ENCODE measurements around the gene KRT79.
"Not testable (repeated sequence)": the region's sequence is repeated elsewhere in the genome, so short reads cannot be mapped to it uniquely, and the experiment has no call there.

KRT79 gene

DNA sequence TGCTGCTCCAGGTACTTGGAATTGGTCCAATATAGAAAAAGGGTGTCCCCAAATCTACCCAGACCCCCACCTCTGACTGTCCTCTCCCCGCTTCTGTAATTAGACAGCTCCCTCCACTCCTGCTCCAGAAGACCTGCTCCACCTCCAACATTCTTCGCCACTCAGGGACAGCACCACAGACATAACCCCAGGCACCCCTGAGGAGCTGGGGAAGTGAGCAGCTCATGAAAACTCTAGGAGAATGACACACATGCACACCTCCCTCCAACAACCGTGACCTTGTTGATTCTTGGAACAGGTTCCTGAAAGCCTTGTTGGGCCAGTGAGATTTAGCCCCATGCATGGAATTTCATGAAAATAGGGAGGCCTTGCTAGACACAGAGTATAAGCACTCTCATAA is 28.4 kb downstream of the KRT79 start:
- H3K4me3 Mint-ChIP-seq = no peak overlapping the region
- peaks cover 6% of the 10 kb centered on the region for H3K27me3 Mint-ChIP-seq
- H3K4me1 Mint-ChIP-seq (ENCODE audit: low read depth) = no peaks in the 10 kb centered on the region
- no peaks in the 10 kb centered on the region for H3K36me3 Mint-ChIP-seq (ENCODE audit: low read depth)
- H3K9me3 Mint-ChIP-seq = no peaks in the 10 kb centered on the region
- no peak overlapping the region for H3K27ac Mint-ChIP-seq
- intact Hi-C loops (cut with micrococcal nuclease) = no loop called here

DNA sequence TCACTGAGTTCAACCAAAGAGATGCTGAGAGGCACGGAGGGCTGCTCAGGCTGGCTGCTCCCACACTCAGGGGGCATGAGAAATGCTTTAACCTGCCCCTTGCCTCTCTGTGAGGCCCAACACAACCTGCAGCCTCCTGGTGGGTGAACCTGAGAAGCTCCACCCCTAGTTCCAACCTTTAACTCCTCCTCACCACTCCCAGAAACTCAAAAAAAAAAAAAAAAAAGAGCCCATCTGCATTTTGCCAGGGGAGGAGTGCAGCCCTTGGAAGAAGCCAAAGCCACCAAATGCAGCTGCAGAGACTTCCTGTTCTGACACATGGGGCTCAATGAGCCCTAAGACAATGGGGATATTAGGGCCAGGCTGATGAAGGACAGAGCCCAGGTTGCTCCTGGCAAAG is 29.1 kb downstream of the KRT79 start:
- no peaks in the 10 kb centered on the region for H3K36me3 Mint-ChIP-seq (ENCODE audit: low read depth)
- peaks cover 4% of the 10 kb centered on the region for H3K27me3 Mint-ChIP-seq
- no peak overlapping the region for H3K27ac Mint-ChIP-seq
- intact Hi-C loops (cut with micrococcal nuclease) = no loop called here
- H3K9me3 Mint-ChIP-seq = no peaks in the 10 kb centered on the region
- no peak overlapping the region for H3K4me3 Mint-ChIP-seq
- H3K4me1 Mint-ChIP-seq (ENCODE audit: low read depth) = no peaks in the 10 kb centered on the region

DNA sequence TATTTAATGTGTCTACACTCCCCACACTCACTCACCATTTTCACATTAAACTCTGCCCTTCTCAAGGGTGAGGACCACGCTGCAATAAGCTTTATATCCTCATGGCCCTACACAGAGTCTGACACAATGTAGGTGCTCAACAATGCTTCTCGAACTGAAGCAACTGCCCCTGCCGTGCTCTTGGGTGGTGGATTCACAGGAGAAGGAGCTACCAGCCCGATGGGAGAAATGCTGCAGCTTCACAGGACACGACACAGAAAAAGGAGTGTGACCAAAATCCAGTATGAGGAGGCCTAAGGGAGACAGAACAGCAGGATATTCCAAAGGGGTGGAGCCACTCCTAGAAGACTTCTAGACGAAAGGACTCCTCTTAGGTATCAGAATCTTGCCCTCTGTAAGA is 31.7 kb downstream of the KRT79 start:
- Mint-ChIP-seq H3K27me3 (no peaks in the 10 kb centered on the region), H3K27ac (no peak overlapping the region), H3K4me3 (no peak overlapping the region), H3K9me3 (no peaks in the 10 kb centered on the region), H3K36me3 (ENCODE audit: low read depth) (no peaks in the 10 kb centered on the region), H3K4me1 (ENCODE audit: low read depth) (no peaks in the 10 kb centered on the region)
- intact Hi-C loops (cut with micrococcal nuclease) = no loop called here

DNA sequence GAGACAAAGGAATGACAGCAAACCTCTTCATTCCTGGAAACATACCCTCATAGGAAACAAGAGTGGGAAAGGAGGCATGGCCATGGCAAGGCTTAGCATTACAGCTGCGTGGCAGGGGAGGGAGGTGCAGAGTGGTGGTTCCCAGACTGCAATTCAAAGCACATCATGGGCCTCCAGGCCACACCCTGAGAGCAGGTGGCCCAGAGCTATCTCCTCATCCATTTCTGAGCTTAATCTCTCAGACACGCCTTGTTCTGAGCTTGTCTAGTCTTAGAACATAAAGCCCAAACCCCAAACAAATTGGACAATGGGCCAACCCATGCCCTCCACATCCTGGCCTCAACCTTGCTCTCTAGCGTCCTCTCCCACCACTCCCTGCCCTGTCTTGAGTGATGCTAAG is 32.3 kb downstream of the KRT79 start:
- H3K27me3 Mint-ChIP-seq = no peaks in the 10 kb centered on the region
- intact Hi-C loops (cut with micrococcal nuclease) = no loop called here
- H3K9me3 Mint-ChIP-seq = no peaks in the 10 kb centered on the region
- no peak overlapping the region for H3K4me3 Mint-ChIP-seq
- H3K4me1 Mint-ChIP-seq (ENCODE audit: low read depth) = no peaks in the 10 kb centered on the region
- H3K27ac Mint-ChIP-seq = no peak overlapping the region
- no peaks in the 10 kb centered on the region for H3K36me3 Mint-ChIP-seq (ENCODE audit: low read depth)

DNA sequence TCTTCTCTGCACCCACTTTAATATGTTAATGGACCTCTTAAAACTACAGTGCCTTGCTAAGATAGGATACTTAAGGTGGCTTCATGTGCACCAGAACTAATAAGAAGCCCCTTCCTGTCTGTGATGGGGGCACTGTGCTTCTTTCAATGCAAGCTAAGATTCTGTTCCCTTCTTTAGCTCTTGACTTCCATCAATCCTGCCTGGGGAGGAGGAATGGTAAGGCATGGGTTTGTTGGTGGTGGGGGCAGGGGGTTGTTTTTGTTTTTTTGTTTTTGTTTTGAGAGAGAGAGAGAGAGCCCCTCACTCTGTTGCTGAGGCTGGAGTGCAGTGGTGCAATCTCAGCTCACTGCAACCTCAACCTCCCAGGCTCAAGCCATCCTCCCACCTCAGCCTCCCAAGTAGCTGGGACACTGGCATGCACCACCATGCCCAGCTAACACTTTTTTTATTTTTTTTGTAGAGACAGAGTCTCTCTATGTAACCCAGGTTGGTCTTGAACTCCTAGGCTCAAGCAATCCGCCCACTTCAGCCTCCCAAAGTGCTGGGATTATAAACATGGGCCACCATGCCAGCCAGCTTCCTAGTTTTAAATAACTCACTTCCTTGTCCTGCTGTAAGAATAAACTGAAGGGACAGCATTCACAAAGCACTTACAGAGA is 33.7 kb downstream of the KRT79 start:
- no peak overlapping the region for H3K4me3 Mint-ChIP-seq
- intact Hi-C loops (cut with micrococcal nuclease) = no loop called here
- no peaks in the 10 kb centered on the region for H3K9me3 Mint-ChIP-seq
- no peaks in the 10 kb centered on the region for H3K36me3 Mint-ChIP-seq (ENCODE audit: low read depth)
- no peak overlapping the region for H3K27ac Mint-ChIP-seq
- H3K4me1 Mint-ChIP-seq (ENCODE audit: low read depth) = no peaks in the 10 kb centered on the region
- no peaks in the 10 kb centered on the region for H3K27me3 Mint-ChIP-seq

DNA sequence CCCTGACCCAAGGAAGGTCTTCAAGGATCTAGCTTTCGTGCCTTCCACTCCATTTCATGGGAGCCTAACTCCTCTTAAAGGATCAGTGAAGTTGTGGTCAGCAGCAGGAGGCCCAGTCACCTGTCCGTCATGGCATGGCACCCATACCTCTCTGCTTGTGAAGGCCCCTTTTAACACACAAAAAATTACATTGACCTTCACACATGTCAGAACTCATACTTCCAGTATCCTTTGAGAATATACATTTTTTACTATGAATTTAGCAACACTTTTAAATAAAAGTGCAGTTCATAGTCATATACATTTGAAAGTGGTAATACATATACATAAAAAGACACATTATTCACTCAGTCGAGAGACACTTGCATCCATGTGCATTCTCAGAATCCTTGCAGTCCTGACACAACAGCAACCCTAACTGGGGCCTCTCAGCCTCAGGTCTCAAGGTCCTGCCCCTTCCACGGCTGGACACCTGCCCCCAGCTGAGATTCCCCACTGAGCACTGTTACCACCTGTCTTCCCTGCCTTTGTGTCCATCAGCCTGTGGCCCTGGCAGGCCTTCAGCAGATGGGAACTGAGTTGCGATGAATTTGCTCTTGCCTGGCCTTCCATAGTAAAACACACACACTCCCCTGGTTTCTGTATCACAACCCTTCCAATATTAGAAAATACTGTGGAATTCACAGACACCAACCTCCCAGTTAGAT is 34.5 kb downstream of the KRT79 start:
- Mint-ChIP-seq H3K36me3 (ENCODE audit: low read depth) (no peaks in the 10 kb centered on the region), H3K27ac (no peak overlapping the region), H3K4me1 (ENCODE audit: low read depth) (no peaks in the 10 kb centered on the region), H3K4me3 (no peak overlapping the region), H3K9me3 (no peaks in the 10 kb centered on the region), H3K27me3 (no peaks in the 10 kb centered on the region)
- intact Hi-C loops (cut with micrococcal nuclease) = no loop called here

DNA sequence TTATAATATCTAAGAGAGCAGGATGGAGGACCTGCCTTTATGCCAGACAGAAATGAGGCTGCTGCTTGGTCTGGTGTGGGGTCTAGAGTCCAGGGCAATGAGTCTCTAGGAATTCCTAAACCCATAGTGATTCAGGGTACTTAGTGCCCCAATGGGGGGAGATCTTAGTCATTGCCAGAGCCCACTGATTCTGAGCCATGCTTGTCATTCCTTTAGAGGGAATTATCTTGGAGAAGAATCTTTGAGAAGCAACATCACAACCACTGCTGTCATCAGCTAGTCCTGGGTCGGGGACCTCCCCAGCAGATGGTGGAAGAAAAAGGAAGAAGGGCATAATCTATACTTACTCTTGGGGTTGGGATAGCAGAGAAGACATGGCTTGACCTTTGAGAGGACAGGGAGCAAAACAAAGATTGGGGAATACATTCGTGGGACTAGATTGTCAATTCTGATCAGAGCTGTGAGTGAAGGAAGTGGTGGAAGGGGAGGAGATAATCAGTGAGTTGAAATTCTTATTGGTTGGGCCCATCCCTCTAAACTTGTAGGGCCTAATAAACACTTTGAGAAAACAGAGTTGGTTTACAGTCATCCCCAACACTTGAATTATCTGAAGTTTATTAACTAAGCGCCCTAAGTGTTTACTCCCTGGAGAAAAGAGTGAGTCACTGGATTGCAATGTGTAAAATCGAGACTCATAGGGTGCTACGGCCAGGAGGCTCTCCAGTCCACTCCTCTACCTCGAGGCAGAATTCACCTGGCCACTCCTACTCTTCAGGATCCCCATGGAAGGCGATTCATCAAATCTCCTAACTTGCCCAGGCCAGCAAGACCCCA is 35.2 kb downstream of the KRT79 start:
- no peaks in the 10 kb centered on the region for H3K36me3 Mint-ChIP-seq (ENCODE audit: low read depth)
- H3K9me3 Mint-ChIP-seq = no peaks in the 10 kb centered on the region
- H3K4me3 Mint-ChIP-seq = no peak overlapping the region
- H3K27me3 Mint-ChIP-seq = no peaks in the 10 kb centered on the region
- intact Hi-C loops (cut with micrococcal nuclease) = no loop called here
- H3K27ac Mint-ChIP-seq = no peak overlapping the region
- no peaks in the 10 kb centered on the region for H3K4me1 Mint-ChIP-seq (ENCODE audit: low read depth)

DNA sequence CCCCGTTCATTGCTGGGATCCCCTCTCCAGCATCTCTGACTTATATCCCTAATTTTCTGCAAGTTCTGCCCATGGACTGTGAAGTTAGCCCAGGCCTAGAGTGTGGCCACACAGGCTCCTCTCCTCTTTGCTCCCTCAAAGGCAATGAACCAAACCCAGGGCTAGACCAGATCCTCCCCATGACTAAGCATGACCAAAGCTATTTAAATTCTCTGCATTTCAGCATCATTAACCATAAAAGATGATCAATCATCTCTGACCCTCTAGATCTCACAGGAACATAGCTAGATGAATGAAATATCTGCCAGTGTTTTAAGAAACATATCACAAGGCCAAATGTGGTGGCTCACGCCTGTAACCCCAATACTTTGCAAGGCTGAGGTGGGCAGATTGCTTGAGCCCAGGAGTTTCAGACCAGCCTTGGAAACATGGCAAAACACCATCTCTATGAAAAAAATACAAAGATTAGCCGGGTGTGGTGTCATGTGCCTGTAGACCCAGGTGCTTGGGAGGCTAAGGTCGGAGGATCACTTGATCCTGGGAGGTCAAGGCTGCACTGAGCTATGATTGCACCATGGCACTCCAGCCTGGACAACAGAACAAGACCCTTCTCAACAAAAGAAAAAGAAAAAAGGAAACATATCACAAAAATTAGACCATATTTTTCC is 36.0 kb downstream of the KRT79 start:
- H3K27ac Mint-ChIP-seq = no peak overlapping the region

DNA sequence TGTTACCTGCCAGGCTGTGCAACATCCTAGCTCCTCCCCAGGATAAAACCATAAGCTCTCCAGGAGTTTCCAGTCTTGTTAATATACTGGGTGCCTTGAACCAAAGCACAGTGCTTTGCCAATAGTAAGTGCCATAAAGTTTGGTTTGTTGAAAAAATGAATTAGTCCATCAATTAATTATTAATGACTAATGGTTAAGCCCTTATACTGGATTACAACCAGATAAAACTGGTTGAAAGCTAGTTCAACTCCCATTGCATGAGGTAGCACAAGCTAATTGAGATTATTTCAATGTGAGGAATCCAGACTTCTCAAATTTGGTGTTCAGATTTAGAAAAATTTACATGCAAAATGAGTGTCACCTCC is 36.6 kb downstream of the KRT79 start:
- no peaks in the 10 kb centered on the region for H3K36me3 Mint-ChIP-seq (ENCODE audit: low read depth)

More for the DNA sequence above, 36.0 kb downstream of the KRT79 start:
- Mint-ChIP-seq H3K36me3 (ENCODE audit: low read depth) (no peaks in the 10 kb centered on the region), H3K27me3 (no peaks in the 10 kb centered on the region), H3K4me1 (ENCODE audit: low read depth) (no peaks in the 10 kb centered on the region), H3K9me3 (no peaks in the 10 kb centered on the region), H3K4me3 (no peak overlapping the region)
- intact Hi-C loops (cut with micrococcal nuclease) = no loop called here

DNA sequence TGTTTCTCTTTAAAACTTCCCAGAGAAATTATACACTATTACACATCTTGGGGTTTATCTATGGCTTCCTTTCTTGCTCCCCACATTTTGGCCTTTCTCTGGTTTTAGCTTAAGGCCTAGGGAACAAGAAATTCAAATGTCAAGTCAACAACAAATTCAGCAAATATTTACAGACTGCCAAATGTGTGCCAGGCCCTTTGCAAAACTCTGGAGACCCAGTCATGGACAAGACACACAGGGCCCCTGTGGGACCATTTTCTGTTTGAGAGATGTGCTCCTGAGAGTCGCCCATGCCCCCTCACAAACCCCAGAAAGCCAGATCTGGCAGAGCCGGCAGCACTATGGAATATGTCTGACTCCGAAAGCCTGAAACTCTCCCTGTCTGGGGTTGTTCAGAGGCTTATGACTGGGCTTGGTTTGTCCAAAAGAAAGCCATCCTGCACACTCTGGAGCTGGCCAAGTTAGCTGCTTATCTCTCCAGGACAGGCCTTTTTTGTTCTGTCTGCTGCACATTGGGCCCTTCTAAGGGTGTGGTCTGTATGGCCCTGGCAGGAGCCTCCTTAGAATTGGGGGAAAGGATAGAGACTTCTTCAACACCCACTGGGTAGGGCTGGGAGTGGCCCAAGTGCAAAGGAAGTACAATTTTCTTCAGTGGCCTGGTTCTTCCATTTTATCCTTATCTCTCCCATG is 37.1 kb downstream of the KRT79 start:
- H3K4me3 Mint-ChIP-seq = no peak overlapping the region
- intact Hi-C loops (cut with micrococcal nuclease) = no loop called here
- no peaks in the 10 kb centered on the region for H3K9me3 Mint-ChIP-seq

More for the DNA sequence above, 36.6 kb downstream of the KRT79 start:
- H3K27ac Mint-ChIP-seq = no peak overlapping the region
- no peak overlapping the region for H3K4me3 Mint-ChIP-seq
- H3K9me3 Mint-ChIP-seq = no peaks in the 10 kb centered on the region
- H3K4me1 Mint-ChIP-seq (ENCODE audit: low read depth) = no peaks in the 10 kb centered on the region
- intact Hi-C loops (cut with micrococcal nuclease) = no loop called here
- no peaks in the 10 kb centered on the region for H3K27me3 Mint-ChIP-seq

DNA sequence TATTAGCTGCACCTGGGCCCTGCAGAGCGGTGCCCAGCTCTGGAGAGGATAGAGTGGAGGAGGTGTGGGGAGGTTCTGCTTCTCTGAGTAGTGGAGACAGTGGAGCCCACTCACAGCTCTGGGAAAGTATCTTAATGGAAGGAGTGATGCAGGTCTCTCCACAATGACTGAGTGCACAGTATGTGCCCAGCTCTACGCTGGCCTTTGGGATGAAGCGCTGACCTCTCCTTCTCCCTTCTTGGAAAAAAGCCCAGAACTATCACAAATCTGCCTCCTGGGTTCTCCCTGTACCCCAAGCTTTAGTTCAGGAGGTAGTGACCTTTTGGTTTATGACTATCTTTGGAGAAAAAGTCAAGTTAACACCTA is 37.7 kb downstream of the KRT79 start:
- Mint-ChIP-seq H3K9me3 (no peaks in the 10 kb centered on the region), H3K27ac (no peak overlapping the region), H3K4me3 (no peak overlapping the region), H3K36me3 (ENCODE audit: low read depth) (no peaks in the 10 kb centered on the region), H3K4me1 (ENCODE audit: low read depth) (no peaks in the 10 kb centered on the region), H3K27me3 (peaks cover 3% of the 10 kb centered on the region)
- intact Hi-C loops (cut with micrococcal nuclease) = no loop called here

More for the DNA sequence above, 37.1 kb downstream of the KRT79 start:
- H3K36me3 Mint-ChIP-seq (ENCODE audit: low read depth) = no peaks in the 10 kb centered on the region
- H3K27me3 Mint-ChIP-seq = no peaks in the 10 kb centered on the region
- no peak overlapping the region for H3K27ac Mint-ChIP-seq
- H3K4me1 Mint-ChIP-seq (ENCODE audit: low read depth) = no peaks in the 10 kb centered on the region

DNA sequence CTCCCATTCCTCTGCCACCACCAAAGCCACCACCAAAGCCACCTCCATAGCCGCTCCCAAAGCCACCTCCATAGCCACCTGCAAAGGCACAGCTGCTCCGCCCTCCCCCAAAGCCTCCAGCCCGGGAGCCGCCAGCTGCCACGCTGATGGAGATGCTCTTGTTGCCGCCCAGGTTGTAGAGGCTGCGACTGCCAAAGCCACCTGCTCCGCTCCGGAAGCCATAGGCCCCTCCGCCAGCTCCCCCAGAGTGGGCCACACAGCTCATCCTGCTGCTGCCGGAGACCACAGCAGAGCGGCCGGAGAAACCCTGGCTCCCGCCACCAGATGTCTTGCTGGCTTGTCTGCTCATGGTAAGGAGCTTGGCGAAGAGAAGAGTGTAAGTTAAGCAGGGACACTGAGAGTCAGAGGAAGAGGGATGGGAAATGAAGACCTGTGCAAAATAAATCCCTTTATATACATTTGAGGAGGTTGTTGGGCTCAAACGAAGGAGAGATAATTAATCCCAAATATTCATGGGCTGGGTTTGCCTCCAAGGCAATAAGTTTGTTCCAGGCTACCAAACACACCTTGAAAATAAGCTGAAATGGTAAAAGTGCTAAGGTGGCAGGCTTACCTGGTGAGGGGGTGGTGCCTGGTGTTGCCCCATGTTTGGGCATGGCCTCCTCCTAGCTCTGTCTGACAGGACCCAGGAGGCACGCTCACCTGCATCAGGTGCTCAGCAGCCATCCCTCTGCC is 38.2 kb downstream of the KRT79 start, which contains the start of gene KRT3:
Gene KRT3 (minus strand): TSS at position 424 of the 735 bp plus-strand sequence. CDS start 75 bp downstream, at position 349.
- Mint-ChIP-seq H3K4me3 (no peak within 1 kb of the TSS), H3K4me1 (ENCODE audit: low read depth) (no peaks in the 10 kb centered on the region)
- intact Hi-C loops (cut with micrococcal nuclease) = no loop called here

DNA sequence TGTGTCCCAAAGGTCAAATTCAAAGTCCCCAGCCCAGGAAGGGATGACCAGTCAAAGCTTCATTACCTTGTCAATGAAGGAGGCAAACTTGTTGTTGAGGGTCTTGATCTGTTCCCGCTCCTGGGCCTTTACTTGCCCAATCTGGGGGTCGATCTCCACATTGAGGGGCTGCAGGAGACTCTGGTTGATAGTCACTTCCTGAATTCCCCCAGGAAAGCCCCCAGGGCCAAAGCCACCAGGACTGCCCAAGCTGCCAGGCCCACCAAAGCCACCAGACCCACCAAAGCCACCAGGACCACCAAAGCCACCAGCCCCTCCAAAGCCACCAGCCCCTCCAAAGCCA is 38.8 kb downstream of the KRT79 start:
- peaks cover 15% of the 10 kb centered on the region for H3K27me3 Mint-ChIP-seq
- H3K27ac Mint-ChIP-seq; H3K4me3 Mint-ChIP-seq; H3K9me3 Mint-ChIP-seq; intact Hi-C loops (cut with micrococcal nuclease); H3K4me1 Mint-ChIP-seq (ENCODE audit: low read depth); H3K36me3 Mint-ChIP-seq (ENCODE audit: low read depth): not testable (repeated sequence)

More for the DNA sequence above, 38.2 kb downstream of the KRT79 start, which contains the start of gene KRT3:
- Mint-ChIP-seq H3K27me3 (peaks cover 9% of the 10 kb centered on the region), H3K9me3 (no peaks in the 10 kb centered on the region), H3K27ac (no peak within 1 kb of the TSS), H3K36me3 (ENCODE audit: low read depth) (no peaks in the 10 kb centered on the region)

Measured in dendritic cell treated with granulocyte-macrophage colony-stimulating factor and Interleukin-4, amounts not matched to agents 40 ng/mL and 50 ng/mL, for 4 days (primary cell).